HG03064 (cell line): ENCODE data around the gene CYBRD1.
"Not testable (repeated sequence)": the region's sequence is repeated elsewhere in the genome, so short reads cannot be mapped to it uniquely, and the experiment has no call there.

Experiments used
- ATAC-seq: cut with Tn5 transposase; IDR thresholded peaks from one replicate; pipeline ENCODE4 v1.9.1; 2021; ENCODE audit warnings: low read depth; ENCODE audit not compliant: unreplicated experiment

The CYBRD1 gene

DNA sequence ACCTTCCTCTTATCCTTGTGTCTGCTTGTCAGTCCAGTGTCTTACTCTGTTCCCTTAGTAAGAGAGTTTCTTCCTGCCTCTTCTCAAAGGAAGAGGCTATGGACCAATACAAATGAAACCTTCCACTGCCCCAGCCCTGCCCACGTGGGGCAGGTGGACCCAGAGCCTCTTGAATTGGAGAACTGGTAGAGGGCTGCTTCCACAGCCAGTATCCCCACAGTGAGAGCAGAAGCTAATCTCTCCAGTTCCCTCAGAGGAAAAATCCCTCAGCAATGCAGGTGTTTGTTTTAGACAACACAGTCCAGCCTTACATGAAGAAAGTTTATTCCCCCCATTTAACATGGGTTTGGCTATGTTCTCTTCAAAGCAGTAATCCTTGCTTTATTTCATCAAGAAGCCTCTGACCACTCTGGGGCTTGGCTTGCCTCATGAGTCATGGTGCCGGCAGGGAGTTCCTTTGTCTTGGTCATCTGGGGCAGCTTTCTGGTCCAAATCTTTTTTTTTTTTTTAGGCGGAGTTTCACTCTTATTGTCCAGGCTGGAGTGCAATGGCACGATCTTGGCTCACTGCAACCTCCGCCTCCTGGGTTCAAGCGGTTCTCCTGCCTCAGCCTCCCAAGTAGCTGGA, 6.5 kb upstream of the CYBRD1 start:
- no peak for ATAC-seq

DNA sequence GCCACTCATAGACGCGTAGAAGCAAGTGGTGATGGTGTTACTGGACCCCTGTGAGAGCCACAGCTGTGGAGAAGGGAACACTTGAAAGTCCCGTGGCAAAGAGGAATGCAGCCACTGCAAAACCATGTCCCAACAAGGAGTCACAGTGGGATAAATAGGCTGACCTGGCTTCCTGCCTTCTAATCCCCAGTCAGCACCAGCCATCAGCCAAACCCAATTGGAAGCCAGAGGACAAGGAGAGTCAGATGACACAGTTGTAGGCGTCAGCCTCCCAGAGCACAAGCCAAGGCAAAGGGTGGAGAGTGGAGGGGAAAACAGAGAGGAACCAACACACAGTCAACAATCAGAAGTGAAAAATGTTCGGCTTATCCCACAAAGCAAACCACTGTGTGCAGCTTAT, 5.5 kb upstream of the CYBRD1 start:
- ATAC-seq, result no peak

DNA sequence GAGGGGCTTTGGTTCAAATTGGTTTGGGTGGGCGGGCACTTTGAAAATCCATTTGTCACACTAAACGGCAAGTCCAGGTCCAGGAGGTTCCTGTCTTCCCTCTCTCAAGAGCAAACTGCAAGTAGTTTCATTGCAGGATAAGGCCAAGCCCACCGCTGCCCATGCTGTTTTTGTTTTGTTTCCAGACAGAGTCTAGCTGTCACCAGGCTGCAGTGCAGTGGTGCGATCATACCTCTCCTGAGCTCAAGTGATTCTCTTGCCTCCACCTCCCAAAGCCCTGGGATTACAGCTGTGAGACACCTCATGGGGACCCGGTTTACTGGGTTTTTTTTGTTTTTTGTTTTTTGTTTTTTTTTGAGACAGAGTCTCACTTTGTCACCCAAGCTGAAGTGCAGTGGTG, 1.8 kb upstream of the CYBRD1 start:
- ATAC-seq, result no peak

DNA sequence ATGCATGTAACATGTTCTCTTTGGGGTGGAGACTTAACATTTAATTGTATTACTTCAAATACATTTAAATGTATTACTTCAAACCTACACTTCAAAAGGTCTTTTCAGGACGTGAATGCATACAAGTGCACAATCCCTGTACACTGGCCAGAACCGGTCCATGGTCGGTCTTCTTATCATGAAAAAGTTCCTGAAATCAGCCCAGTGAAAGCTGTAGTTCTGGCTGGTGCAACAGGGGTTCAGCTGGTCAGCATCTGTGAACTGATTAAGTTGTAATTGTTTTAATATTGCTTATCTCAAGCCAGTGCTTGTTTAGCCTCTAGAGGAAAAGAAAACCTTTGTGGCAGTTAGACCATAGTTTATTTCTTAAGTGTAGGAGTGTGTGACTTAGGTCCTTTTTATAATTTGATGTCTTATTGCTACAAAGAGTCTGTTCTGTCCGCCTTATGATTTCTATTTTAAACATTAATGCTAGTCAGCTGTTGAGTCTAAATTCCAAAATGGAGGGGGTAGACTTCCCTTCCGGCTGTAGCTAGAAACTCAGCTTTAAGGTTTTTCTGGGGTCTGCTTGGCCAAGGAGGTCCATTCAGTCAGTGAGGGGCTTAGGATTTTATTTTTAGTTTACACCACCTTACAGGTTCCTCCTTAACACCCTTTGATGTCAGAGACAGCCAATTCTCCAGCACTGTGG, 768 bp upstream of the CYBRD1 start:
- ATAC-seq, result no peak

DNA sequence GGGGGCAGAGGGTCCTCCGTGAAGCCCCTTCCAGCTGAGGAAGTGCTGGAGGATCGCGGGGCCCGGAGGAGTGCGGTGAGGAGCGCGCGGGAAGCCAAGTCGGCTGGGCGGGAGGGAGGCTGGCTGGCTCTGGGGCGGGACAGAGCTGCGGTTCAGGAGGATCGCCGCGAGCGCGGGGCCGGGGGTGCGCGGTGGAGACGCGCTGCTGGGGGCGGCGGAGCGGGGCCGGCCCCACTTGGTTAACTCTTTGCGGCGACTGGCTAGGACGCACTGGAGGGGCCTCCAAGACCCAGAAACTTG, 464 bp downstream of the CYBRD1 start:
- ATAC-seq, result peak; percentile 13

DNA sequence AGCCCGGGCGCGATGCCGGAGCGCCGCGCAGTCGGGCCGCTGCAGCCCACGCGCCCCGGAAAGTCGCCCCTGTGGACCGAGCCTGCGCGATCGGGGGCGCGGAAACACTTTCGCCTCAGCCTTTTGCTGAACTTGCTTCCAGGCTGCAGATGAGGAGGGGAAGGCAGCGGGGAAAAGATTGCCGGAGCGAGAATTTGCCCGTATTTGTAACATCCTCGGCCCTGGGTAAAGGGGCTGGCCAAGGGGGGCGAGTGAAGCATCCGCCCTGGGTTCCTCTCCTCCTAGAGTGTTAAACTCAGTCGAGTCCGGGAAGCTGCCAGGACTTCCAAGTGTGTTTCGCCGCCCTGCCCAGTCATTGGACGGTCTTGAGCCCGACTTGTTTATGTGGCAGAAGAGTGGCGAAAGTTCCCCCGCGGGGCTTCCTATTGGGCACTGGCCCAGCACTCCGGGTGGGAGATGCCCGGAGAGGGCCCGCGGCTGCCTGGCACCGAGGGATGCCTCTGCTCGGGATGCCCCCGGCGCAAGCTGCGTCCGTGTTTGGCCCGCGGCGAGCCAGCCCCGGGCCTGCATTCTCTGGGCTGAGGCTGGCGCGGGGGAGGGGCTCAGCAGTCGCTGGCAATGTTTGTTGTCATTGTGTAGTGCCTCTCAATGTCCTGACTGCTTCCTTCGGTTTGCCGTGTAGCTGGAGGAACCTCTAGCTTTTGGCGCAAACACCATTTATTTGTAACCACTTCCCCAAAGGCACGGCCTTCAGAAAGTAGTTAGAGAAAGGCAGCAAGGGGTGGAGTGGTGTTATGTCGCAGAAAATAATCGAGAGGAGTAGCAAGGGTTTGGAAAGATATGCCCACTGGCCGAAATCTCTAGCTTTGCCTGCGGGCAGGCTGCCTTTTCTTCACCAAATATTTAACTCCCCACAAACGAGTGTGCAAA, 1.1 kb downstream of the CYBRD1 start:
- peak; percentile 40 for ATAC-seq

DNA sequence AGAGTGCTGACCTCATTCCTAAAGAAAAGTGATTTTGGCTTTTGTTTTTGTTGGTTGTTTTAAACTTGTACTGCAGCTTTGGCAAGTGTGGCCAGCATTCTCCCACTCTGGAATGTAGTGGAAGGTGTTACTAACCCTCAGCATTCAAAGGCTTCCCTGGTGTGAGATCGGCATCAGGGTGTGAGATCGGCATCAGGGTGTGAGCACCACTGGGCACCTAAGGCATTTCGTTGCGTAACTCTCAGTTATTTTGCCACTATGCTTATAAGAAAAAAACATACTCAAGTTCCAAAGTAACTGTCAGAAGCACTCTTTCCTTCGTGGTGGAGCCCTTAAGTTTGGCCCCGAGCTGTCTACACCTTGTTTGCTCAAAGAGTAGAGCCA, 1.7 kb downstream of the CYBRD1 start:
- ATAC-seq, result no peak

DNA sequence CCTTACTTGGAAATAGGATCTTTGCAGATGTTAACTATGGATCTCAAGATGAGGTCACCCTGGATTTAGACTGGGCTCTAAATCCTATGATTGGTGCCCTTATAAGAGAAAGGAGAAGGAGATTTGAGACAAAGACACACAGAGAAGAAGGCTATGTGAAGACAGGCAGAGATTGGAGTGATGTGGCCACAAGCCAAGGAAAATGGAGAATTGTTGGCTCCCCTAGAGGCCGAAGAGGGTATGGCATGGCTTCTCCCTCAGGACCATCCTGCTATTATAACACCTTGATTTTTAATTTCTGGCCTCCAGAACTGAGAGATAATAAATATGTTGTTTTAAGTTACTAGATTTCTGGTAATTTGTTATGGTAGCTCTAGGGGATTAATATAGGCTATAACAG, 7.6 kb downstream of the CYBRD1 start:
- ATAC-seq, result no peak

DNA sequence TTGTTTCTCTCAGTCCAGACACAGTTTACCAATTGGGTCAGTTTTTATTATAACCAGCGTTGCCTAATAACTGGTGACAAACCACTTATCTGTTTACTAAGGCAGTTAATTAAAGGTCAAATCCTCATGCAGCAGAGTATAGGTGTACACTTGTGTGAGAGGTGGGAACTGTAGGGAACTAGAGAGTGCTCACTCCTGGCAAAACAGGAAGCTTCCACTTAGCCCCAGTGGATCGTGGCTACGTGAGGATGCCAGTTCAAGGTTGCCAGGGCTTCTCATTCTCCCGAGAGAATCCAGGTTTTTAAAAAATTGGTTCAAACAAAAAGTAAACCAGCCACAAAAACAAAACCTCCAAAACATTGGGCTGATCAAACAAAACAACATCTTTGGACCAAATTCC, 8.1 kb downstream of the CYBRD1 start:
- no peak for ATAC-seq

DNA sequence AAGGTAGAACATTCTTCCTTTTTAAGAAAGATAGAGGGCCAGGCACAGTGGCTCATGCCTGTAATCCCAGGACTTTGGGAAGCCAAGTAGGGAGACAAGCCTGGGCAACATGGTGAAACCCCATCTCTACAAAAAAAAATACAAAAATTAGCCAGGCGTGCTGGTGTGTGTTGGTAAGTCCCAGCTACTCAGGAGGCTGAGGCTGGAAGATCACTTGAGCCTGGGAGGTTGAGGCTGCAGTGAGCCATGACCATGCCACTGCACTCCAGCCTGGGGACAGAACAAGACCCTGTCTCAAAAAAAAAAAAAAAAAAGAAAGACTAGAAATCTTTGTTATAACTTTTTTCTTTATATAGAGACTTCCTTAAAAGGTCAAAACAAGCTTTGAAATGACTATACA, 8.6 kb downstream of the CYBRD1 start:
- ATAC-seq, result not testable (repeated sequence)

DNA sequence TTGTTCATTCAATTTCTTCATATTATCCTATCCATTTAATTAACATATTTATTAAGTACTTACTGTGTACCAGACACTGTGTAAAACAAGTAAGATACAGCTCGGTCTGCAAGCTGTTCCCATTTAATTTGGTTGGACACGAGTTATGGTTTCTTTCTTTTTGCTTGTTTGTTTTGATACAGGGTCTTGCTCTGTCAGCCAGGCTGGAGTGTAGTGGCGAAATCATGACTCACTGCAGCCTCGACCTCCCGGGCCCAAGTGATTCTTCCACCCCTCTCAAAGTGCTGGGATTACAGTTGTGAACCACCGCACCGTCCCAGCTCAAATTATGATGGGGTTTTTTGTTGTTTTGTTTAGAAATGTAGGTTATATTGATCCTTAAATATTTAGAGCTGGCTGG, 9.0 kb downstream of the CYBRD1 start:
- no peak for ATAC-seq

DNA sequence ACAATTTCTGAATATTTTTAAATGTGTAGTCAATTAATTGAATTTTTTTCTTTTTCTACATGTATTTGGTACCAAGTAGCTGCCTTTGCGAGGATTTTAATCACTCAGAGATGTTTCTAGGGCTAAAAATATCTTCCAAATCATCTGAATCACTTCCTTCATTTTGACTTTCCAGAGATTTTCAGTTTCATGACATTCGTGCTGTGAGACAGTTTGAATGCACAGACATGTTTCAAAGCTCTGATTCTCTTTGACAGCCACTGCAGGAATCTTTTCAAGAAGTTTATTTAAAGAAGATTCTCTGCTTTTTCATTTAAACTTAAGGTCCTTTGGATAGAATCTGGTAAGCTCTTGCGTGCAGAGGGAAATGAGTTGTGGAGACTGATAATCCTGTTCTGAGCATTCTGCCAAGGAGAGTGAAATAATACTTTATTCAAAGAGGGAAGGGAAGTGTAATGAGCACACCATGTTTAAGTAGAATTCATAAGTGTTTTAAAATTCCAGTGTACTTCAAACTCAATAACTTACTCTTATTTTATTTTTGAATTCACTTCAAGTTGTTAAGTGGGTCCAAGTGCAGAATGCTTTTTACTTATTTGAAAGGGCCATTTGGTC, 9.7 kb downstream of the CYBRD1 start:
- ATAC-seq, result no peak

DNA sequence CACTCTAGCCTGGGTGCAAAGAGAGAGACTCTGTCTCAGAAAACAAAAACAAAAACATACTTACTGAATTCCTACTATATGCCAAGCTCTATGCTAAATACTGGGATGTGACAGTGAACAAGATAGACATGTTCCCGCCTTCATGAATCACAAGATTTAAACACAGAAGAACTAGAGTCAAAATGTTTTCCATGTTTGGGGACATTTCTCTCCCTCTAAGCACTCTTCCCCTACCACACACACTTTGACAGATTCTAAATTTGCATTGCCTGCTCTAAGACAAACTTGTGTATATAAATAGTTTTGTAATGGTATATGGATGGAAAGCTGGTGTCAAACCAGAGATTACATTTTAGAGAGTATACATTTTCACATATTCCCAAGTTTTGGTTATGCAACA, 11.1 kb downstream of the CYBRD1 start:
- no peak for ATAC-seq

DNA sequence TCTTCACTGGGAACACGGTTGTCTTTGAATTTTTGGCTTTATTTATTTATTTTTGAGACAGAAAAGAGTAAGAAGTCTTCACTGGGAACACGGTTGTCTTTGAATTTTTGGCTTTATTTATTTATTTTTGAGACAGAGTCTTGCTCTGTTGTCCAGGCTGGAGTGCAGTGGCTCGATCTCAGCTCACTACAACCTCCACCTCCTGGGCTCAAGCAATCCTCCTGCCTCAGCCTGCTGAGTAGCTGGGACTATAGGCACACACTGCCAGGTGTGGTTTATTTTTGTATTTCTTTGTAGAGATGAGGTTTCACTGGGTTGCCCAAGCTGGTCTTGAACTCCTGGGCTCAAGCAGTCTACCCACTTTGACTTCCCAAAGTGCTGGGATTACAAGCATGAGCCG, 13.3 kb downstream of the CYBRD1 start:
- ATAC-seq, result not testable (repeated sequence)

DNA sequence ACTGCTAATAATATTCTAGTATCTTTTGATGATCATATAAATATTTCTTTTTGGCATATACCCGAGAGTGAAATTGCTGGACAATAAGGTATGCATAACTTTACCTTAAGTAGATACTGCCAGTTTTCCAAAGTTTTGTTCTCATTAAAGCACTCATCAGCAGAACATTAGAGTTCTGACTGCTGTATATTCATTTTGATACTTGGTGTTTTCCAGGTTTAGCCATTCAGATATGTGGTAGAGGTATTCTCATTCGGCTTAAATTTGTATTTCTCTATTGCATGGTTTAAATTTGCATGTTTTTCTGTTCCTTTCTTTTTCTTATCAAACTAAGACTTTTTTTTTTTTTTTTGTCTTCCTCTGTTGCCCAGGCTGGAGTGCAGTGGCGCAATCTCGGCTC, 18.2 kb downstream of the CYBRD1 start:
- no peak for ATAC-seq

DNA sequence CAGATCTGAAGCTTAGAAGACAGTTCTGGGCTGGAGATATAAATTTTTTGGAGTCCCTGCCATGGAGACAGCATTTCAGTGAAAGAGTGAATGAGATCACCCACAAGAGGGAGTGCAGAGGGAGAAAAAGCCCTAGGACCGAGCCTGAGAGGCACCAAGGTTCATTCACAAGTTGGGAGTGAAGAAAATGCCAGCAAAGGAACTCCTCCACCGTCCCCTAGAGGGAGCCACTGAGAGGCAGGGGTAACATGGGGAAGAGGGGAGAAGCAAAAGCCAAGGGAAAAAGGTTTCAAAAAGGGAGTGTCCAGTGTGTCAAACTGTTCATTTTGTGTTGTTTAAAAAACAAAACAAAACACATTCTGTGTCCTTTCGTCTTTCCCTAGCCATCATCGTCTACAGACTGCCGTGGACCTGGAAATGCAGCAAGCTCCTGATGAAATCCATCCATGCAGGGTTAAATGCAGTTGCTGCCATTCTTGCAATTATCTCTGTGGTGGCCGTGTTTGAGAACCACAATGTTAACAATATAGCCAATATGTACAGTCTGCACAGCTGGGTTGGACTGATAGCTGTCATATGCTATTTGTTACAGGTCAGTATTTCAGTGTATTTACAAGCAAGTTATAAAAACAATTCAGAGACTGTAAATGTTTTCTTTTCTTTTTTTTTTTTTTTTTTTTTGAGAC, 19.1 kb downstream of the CYBRD1 start:
- ATAC-seq, result no peak

DNA sequence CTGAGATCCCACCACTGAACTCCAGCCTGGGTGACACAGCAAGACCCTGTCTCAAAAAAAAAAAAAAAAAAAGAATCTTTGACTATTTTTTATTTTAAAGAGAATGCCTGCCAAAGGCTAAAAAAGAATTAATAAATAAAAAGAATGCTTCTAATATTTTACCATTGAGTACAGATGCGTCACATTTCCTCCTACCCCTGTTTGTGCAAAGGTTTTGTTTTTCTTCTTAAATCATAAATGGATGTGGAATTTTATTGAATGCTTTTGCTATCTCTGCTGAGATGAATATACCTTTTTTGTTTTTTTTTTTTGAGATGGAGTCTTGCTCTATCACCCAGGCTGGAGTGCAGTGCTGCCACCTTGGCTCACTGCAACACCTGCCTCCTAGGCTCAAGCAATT, 22.8 kb downstream of the CYBRD1 start:
- ATAC-seq, result no peak

DNA sequence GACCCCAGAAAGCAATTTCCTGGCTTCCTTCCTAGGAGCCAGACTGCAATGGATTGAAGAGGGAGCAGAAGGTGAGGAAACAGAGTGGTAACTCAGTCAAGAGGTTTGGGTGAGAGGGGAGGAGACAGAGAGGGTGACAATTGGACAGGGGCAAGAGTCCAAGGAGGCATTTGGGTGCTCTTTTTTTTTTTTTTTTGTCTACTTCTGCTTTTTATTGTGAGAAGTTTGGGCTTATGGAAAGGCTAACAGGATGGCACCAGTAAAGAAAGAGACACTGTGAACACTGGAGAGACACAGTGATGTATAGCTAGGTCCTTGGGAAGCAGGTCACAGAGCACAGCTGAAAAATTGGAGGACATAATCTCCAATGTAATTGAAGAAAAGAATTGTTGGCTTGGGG, 25.0 kb downstream of the CYBRD1 start:
- no peak for ATAC-seq

DNA sequence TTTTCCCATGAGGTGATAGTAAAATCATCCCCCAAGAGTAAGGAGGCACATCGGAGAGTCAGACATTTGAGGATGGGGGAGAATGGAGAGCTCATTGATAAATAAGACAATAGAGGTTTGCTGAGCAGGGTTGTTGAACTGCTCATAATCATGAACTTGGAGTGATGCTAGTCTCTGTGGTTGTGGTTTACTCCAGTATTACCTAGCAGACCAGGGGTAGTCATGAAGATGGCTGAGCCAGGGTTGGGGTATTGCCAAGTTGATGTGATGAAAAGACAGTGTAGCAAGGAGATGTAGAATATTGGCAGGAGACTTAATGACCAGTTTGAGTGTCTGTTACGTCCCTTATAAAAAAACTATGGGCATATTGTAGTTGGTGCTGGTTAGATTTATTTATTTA, 25.4 kb downstream of the CYBRD1 start:
- no peak for ATAC-seq

DNA sequence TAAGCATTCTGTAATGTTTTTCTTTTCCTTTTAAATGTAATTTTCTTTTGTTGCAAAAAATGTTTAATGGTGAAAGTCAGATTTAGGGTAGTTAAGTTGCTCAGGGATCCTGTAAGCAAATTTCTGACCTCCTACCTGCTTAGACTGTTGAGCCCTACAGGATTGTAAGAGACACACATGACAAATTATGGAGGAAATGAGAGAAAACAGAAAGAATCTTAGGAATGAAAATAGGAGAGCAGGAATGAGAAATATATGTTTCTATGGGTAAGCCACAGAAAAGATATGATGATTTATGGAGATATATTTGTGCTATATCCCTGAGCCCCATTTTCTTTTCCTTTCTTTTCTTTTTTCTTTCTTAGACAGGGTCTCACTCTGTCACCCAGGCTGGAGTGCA, 28.3 kb downstream of the CYBRD1 start:
- ATAC-seq, result no peak

DNA sequence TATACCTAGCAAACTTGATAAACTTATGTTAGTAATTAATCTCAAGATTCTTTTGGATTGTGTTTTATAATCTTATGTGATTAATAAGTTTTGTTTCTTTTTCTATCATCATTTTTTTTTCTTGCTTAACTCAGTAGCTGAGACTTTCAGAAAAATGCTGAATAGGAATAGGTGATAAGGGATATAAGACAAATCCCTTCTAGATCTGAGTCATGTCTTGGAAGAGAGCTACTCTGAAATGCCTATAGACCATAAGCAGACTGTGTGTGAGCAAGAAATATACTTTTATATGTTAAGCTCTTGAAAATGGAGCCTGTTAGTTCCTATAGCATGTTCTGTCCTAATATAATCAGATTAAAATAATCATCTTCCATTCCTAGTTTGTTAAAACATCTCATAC, 29.6 kb downstream of the CYBRD1 start:
- no peak for ATAC-seq
